Left lung (tissue), 14 donors: ENCODE data around the gene GOLGA8B. TPM values are rescaled to one million over a fixed set of nuclear protein-coding genes. Genes with fewer than 3 reads are reported as not detected.
"Not testable (repeated sequence)": the region's sequence is repeated elsewhere in the genome, so short reads cannot be mapped to it uniquely, and the experiment has no call there.

Source experiments
- ATAC-seq: fragments of 200-7000 bp; cut with Tn5 transposase; one replicate; pipeline ENCODE4 v1.9.1; 2020; ENCODE audit warnings: moderate library complexity
- DNase-seq, 4 donors: peaks; one replicate each; pipeline ENCODE4 v3.0.0-alpha.2; 2013 to 2020
- H3K27ac ChIP-seq, 2 donors: fragments of 200-600 bp; sonication (generic) in 1 of 2; one replicate each; pipeline versions ENCODE4 v1.5.0 to v1.8.0; 2020 to 2021
- H3K27me3 ChIP-seq, 2 donors: fragments of 200-600 bp; sonication (generic) in 1 of 2; one replicate each; pipeline versions ENCODE4 v1.5.0 to v1.8.0; 2020 to 2021
- H3K36me3 ChIP-seq, 2 donors: fragments of 200-600 bp; sonication (generic) in 1 of 2; one replicate each; pipeline versions ENCODE4 v1.5.0 to v1.8.0; 2020 to 2021
- H3K4me1 ChIP-seq, 2 donors: fragments of 200-600 bp; one replicate each; pipeline ENCODE4 v1.8.0; 2021
- H3K4me3 ChIP-seq, 2 donors: fragments of 200-600 bp; sonication (generic) in 1 of 2; one replicate each; pipeline versions ENCODE4 v1.5.0 to v1.8.0; 2020 to 2021; ENCODE audit warnings: mild to moderate bottlenecking in 1 of 2
- H3K9me3 ChIP-seq, 2 donors: fragments of 200-600 bp; sonication (generic) in 1 of 2; one replicate each; pipeline versions ENCODE4 v1.5.0 to v1.8.0; 2020 to 2021
- CTCF ChIP-seq, 2 donors: fragments of 200-600 bp; sonication (generic) in 1 of 2; IDR thresholded peaks; one replicate each; pipeline versions ENCODE4 v1.5.0 to v1.8.0; 2021; ENCODE audit warnings: antibody characterized with exemption in 2 of 2
- intact Hi-C, 2 donors: fragments of 100-400 bp; cut with DNase I; formaldehyde crosslinking; loops; one replicate each; pipeline versions ENCODE4 v1.11.2 to v1.14.2; 2022
- long read RNA-seq, 12 donors: library from polyadenylated mRNA in 2 of 12; unstranded in 2 of 12; transcript quantifications; one replicate each; pipeline ENCODE4 v2.0.0 and lab custom pipeline, GENCODE V29; 2019 to 2026
- polyA plus RNA-seq, 6 donors: library from polyadenylated mRNA; unstranded; fragments of 120-200 nt; gene quantifications; one replicate each; pipeline ENCODE4 v1.2.1, GENCODE V29; 2013; ENCODE audit not compliant: insufficient read length in 6 of 6
- total RNA-seq, 2 donors: library from RNA; stranded (reverse); fragmentation: NEBNext Ultra II Directional; extraction: Animal tissue kit (Norgen Biotek cat#: 25700); gene quantifications; one replicate each; pipeline ENCODE4 v1.2.1, GENCODE V29; 2021
- donor health status: DM: no; HTN: yes; CAD: no.
- donor health status: DM: no; HTN: no; CAD: no.

Gene GOLGA8B
- total RNA-seq (10 to 100 TPM; 45.7 to 56.8 TPM), polyA plus RNA-seq (100 to 1,000 TPM; 132 to 223 (median 191) TPM)
- long read RNA-seq, donor 1, partial matches to known transcripts = 27 of 33 reads
- long read RNA-seq, donor 1, other reads (novel, unspliced or antisense) = 0 of 33 reads
- long read RNA-seq, donor 2, partial matches to known transcripts = 16 of 17 reads
- long read RNA-seq, donor 2, other reads (novel, unspliced or antisense) = 0 of 17 reads
- long read RNA-seq, donor 3, full-length matches to known transcripts = 2 of 2 reads
- long read RNA-seq, donor 3, partial matches to known transcripts = 0 of 2 reads
- long read RNA-seq, donor 3, other reads (novel, unspliced or antisense) = 0 of 2 reads
- long read RNA-seq, donor 4, partial matches to known transcripts = 6 of 9 reads
- long read RNA-seq, donor 4, other reads (novel, unspliced or antisense) = 3 of 9 reads
- long read RNA-seq, donor 5, partial matches to known transcripts = 16 of 20 reads
- long read RNA-seq, donor 5, other reads (novel, unspliced or antisense) = 0 of 20 reads
- long read RNA-seq, donor 6, partial matches to known transcripts = 0 of 2 reads
- long read RNA-seq, donor 6, other reads (novel, unspliced or antisense) = 0 of 2 reads
- long read RNA-seq, donor 7, full-length matches to known transcripts = 3 of 3 reads
- long read RNA-seq, donor 7, partial matches to known transcripts = 0 of 3 reads
- long read RNA-seq, donor 7, other reads (novel, unspliced or antisense) = 0 of 3 reads
- long read RNA-seq, donor 8, partial matches to known transcripts = 5 of 5 reads
- long read RNA-seq, donor 8, other reads (novel, unspliced or antisense) = 0 of 5 reads
- long read RNA-seq, donor 9 = 0 reads
- long read RNA-seq, donor 10, partial matches to known transcripts = 2 of 3 reads
- long read RNA-seq, donor 10, other reads (novel, unspliced or antisense) = 1 of 3 reads
- long read RNA-seq, donor 11 = 0 reads
- long read RNA-seq, donor 12, partial matches to known transcripts = 5 of 7 reads
- long read RNA-seq, donor 12, other reads (novel, unspliced or antisense) = 0 of 7 reads

- TF ChIP-seq CTCF (IDR thresholded peaks at IDR 0.05) = no peak
- peak within 1 kb of the TSS in 1 of 2 donors; percentile 7 for H3K27ac ChIP-seq
- ATAC-seq = peak; percentile 83
- H3K36me3 ChIP-seq = no peaks in the 10 kb centered on the region
- H3K4me1 ChIP-seq = peaks cover 0 to 28% of the 10 kb centered on the region in 2 donors
- no peaks in the 10 kb centered on the region for H3K9me3 ChIP-seq
- intact Hi-C loops = no loop called here
- H3K27me3 ChIP-seq = peaks cover 0 to 42% of the 10 kb centered on the region in 2 donors
- peak in 3 of 4 donors; percentile 75 to 90 (median 77) for DNase-seq
- H3K4me3 ChIP-seq = peak within 1 kb of the TSS; percentile 66 to 74
These were observed at the start of gene GOLGA8B for GRCh38 chr15:34583399-34584329. Gene GOLGA8B (minus strand): TSS chr15:34583651. CDS start chr15:34535912, 47,739 bp downstream.

- H3K4me1 ChIP-seq, ATAC-seq, DNase-seq, H3K27me3 ChIP-seq, H3K4me3 ChIP-seq, H3K27ac ChIP-seq, H3K9me3 ChIP-seq, intact Hi-C loops, H3K36me3 ChIP-seq: not testable (repeated sequence)
These were observed 49.7 kb upstream of the GOLGA8B start for GRCh38 chr15:34633165-34633564.

- DNase-seq (no peak), ATAC-seq (no peak)
- Histone ChIP-seq H3K9me3 (peaks cover 0 to 6% of the 10 kb centered on the region in 2 donors), H3K27ac (no peak overlapping the region), H3K4me1 (no peaks in the 10 kb centered on the region), H3K27me3 (no peaks in the 10 kb centered on the region), H3K36me3 (no peaks in the 10 kb centered on the region), H3K4me3 (no peak overlapping the region)
- intact Hi-C loops = no loop called here
- no peak for TF ChIP-seq CTCF (IDR thresholded peaks at IDR 0.05)
These were observed 45.2 kb upstream of the GOLGA8B start for GRCh38 chr15:34628577-34629152.

- no peak for DNase-seq
- H3K27me3 ChIP-seq = no peaks in the 10 kb centered on the region
- no peak overlapping the region for H3K4me3 ChIP-seq
- H3K36me3 ChIP-seq = no peaks in the 10 kb centered on the region
- H3K4me1 ChIP-seq = no peaks in the 10 kb centered on the region
- H3K27ac ChIP-seq = no peak overlapping the region
- TF ChIP-seq CTCF (IDR thresholded peaks at IDR 0.05) = no peak
- ATAC-seq = no peak
- intact Hi-C loops = no loop called here
- H3K9me3 ChIP-seq = peaks cover 0 to 6% of the 10 kb centered on the region in 2 donors
These were observed 41.6 kb upstream of the GOLGA8B start for GRCh38 chr15:34625007-34625406.
